GM19468 (cell line): ENCODE results near the gene FOLH1.
"Not testable (repeated sequence)": the region's sequence is repeated elsewhere in the genome, so short reads cannot be mapped to it uniquely, and the experiment has no call there.

Experiments
- ATAC-seq: cut with Tn5 transposase; IDR thresholded peaks from one replicate; pipeline ENCODE4 v1.9.1; 2021; ENCODE audit warnings: mild to moderate bottlenecking, moderate library complexity, moderate number of reproducible peaks; ENCODE audit not compliant: unreplicated experiment; ENCODE audit errors: extremely low read depth

FOLH1 gene

GRCh38 chr11:49208006-49208721, at the start of gene FOLH1:
FOLH1 (minus strand) TSS chr11:49208602; CDS start chr11:49208409, 193 bp downstream.
- no peak for ATAC-seq

GRCh38 chr11:49255148-49255547, 46.7 kb upstream of the FOLH1 start:
- ATAC-seq = not testable (repeated sequence)

GRCh38 chr11:49251212-49251611, 42.8 kb upstream of the FOLH1 start:
- ATAC-seq = not testable (repeated sequence)

- not testable (repeated sequence) for ATAC-seq
Measured at GRCh38 chr11:49250398-49251115, 42.2 kb upstream of the FOLH1 start.

GRCh38 chr11:49249363-49249762, 41.0 kb upstream of the FOLH1 start:
- ATAC-seq = not testable (repeated sequence)

- ATAC-seq = not testable (repeated sequence)
Measured at GRCh38 chr11:49233685-49234084, 25.3 kb upstream of the FOLH1 start.

- ATAC-seq = not testable (repeated sequence)
Measured at GRCh38 chr11:49233019-49233418, 24.6 kb upstream of the FOLH1 start.

GRCh38 chr11:49231725-49232124, 23.3 kb upstream of the FOLH1 start:
- ATAC-seq = not testable (repeated sequence)

- not testable (repeated sequence) for ATAC-seq
Measured at GRCh38 chr11:49230534-49230933, 22.1 kb upstream of the FOLH1 start.

- not testable (repeated sequence) for ATAC-seq
Measured at GRCh38 chr11:49230001-49230400, 21.6 kb upstream of the FOLH1 start.

- ATAC-seq = not testable (repeated sequence)
Measured at GRCh38 chr11:49229136-49229535, 20.7 kb upstream of the FOLH1 start.

GRCh38 chr11:49225255-49225785, 16.9 kb upstream of the FOLH1 start:
- not testable (repeated sequence) for ATAC-seq

GRCh38 chr11:49221112-49221511, 12.7 kb upstream of the FOLH1 start:
- ATAC-seq = no peak

- ATAC-seq = no peak
Measured at GRCh38 chr11:49213026-49213560, 4.7 kb upstream of the FOLH1 start.

GRCh38 chr11:49206999-49207398, 1.4 kb downstream of the FOLH1 start:
- ATAC-seq = not testable (repeated sequence)

GRCh38 chr11:49202287-49202976, 6.0 kb downstream of the FOLH1 start:
- ATAC-seq = no peak

- ATAC-seq = not testable (repeated sequence)
Measured at GRCh38 chr11:49196775-49197174, 11.6 kb downstream of the FOLH1 start.

- not testable (repeated sequence) for ATAC-seq
Measured at GRCh38 chr11:49196002-49196401, 12.4 kb downstream of the FOLH1 start.

GRCh38 chr11:49190287-49190686, 18.1 kb downstream of the FOLH1 start:
- not testable (repeated sequence) for ATAC-seq

GRCh38 chr11:49186225-49186624, 22.2 kb downstream of the FOLH1 start:
- not testable (repeated sequence) for ATAC-seq
